Esophagus squamous epithelium (tissue), 5 donors: ENCODE results near the gene GIT1. TPM values are rescaled to one million over a fixed set of nuclear protein-coding genes. Genes with fewer than 3 reads are reported as not detected.

Source experiments
- DNase-seq: peaks from one replicate; lab custom pipeline; 2025; lab: John Stamatoyannopoulos, UW
- H3K27ac ChIP-seq, 4 donors: fragments of 200-600 bp; sonication (generic); one replicate each; pipeline ENCODE4 v1.5.1; 2016 to 2019; ENCODE audit warnings: mild to moderate bottlenecking in 1 of 4
- H3K27me3 ChIP-seq, 4 donors: fragments of 200-600 bp; sonication (generic); 1 replicate in 3 of 4; 2 replicates in 1 of 4; pipeline versions ENCODE4 v1.5.1 to v1.6.0; 2017 to 2021; ENCODE audit warnings: antibody characterized with exemption in 1 of 4
- H3K36me3 ChIP-seq, 3 donors: fragments of 200-600 bp; sonication (generic); one replicate each; pipeline ENCODE4 v1.5.1; 2016 to 2019
- H3K4me1 ChIP-seq, 3 donors: fragments of 200-600 bp; sonication (generic); one replicate each; pipeline ENCODE4 v1.5.1; 2017 to 2019
- H3K4me3 ChIP-seq, 4 donors: fragments of 200-600 bp; sonication (generic); 1 replicate in 3 of 4; 2 replicates in 1 of 4; pipeline ENCODE4 v1.5.1; 2016 to 2019; ENCODE audit warnings: mild to moderate bottlenecking in 2 of 4, moderate library complexity in 1 of 4
- H3K9me3 ChIP-seq, 3 donors: fragments of 200-600 bp; sonication (generic); one replicate each; pipeline ENCODE4 v1.5.1; 2016 to 2019
- CTCF ChIP-seq, 6 experiments: fragments of 450-650 bp in 4 of 6; fragments of 200-600 bp in 2 of 6; sonication (generic) in 2 of 6; IDR thresholded peaks; one replicate each; pipeline ENCODE4 v1.5.1; 2016 to 2019; ENCODE audit warnings: antibody characterized with exemption in 6 of 6, mild to moderate bottlenecking in 4 of 6, moderate library complexity in 4 of 6
- POLR2A ChIP-seq, 4 donors: fragments of 450-650 bp; IDR thresholded peaks; one replicate each; pipeline ENCODE4 v1.6.1; 2017; ENCODE audit warnings: antibody characterized with exemption in 4 of 4, mild to moderate bottlenecking in 4 of 4, moderate library complexity in 3 of 4
- WGBS, 2 donors: methylation state at CpG; one replicate each; pipeline ENCODE4 v1.1.5; 2018; 5-methylcytosine and 5-hydroxymethylcytosine counted together
- intact Hi-C: fragments of 100-400 bp; cut with DNase I; formaldehyde crosslinking; loops from one replicate; pipeline ENCODE4 v1.15.0; 2022
- total RNA-seq, 4 donors: library from RNA; depleted of rRNA; stranded (reverse); fragments of >200 nt; gene quantifications; one replicate each; pipeline ENCODE4 v1.1.0, GENCODE V29; 2016
- donor health status: DM: yes; HTN: yes; CAD: no.

Gene GIT1
- total RNA-seq, 4 donors from 2014 or later = 24.0 to 45.4 (median 29.6) TPM

DNA sequence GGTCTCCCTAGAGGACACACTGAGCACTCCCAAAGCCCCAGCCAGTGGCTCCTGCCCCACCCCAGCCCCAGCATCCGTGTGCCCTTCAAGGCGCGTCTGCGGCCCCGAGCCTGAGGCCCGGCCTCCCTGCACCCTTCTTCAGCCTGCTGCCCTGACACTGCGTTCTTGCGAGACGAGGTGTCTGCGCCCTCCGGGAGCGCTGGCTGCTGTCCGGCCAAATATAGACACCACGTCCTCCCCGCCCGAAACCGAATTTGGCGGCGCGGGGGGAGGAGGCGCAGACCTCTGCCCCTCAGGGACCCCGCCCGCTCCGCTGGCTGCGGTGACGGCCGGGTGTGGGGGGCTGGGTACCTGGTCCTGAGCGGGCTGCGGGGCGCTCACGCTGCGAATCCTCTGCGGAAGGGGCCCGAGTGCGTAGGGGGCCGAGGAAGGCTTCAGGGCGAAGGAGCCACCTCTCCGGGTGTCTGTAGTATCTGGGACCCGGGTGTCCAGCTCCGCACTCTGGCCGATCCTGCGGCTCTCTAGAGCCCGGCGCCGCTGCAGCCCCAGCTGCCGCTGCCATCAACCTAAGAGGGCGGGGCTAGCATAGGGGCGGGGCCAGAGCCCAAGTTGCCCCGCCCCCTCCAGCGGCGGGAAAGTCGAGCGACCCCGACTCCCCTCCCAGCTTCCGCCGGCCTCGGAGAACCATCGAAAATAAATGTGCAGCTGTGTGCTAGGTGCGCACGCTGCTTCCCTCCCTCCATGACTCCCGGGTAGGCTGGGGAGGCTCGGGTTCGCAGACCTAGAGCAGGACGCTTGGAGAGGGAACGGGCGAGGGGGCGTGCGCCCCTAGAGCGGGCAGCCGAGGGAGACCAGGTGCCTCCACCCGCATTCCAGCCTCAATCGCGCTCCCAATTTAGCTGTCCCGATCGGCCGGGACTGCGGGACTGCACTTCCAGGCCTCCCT, 33.2 kb upstream of the GIT1 start, which contains the start of gene CORO6:
TSS of gene CORO6 (minus strand) at position 576 of the 946 bp plus-strand sequence. CDS start 1,491 bp downstream, outside the sequence.
- DNase-seq = no peak
- peaks cover 16 to 95% (median 17%) of the 10 kb centered on the region in 3 donors for H3K4me1 ChIP-seq
- H3K27ac ChIP-seq = peak within 1 kb of the TSS; percentile 22 to 83 (median 83)
- TF ChIP-seq POLR2A (IDR thresholded peaks at IDR 0.05) = peak in 2 of 4 donors; percentile 39 to 53
- no peak for TF ChIP-seq CTCF (IDR thresholded peaks at IDR 0.05)
- H3K36me3 ChIP-seq = no peaks in the 10 kb centered on the region
- WGBS, 2 donors = 9 to 34% methylated on average over 7 to 12 of the region's 77 CpGs
- intact Hi-C loops = no loop called here
- H3K9me3 ChIP-seq = no peaks in the 10 kb centered on the region
- peaks cover 0 to 21% (median 0%) of the 10 kb centered on the region in 4 donors for H3K27me3 ChIP-seq
- H3K4me3 ChIP-seq = peak within 1 kb of the TSS; percentile 36 to 82 (median 66)

- no peak for DNase-seq
Observed at GRCh38 chr17:29621751-29622194, 32.3 kb upstream of the GIT1 start.

DNA sequence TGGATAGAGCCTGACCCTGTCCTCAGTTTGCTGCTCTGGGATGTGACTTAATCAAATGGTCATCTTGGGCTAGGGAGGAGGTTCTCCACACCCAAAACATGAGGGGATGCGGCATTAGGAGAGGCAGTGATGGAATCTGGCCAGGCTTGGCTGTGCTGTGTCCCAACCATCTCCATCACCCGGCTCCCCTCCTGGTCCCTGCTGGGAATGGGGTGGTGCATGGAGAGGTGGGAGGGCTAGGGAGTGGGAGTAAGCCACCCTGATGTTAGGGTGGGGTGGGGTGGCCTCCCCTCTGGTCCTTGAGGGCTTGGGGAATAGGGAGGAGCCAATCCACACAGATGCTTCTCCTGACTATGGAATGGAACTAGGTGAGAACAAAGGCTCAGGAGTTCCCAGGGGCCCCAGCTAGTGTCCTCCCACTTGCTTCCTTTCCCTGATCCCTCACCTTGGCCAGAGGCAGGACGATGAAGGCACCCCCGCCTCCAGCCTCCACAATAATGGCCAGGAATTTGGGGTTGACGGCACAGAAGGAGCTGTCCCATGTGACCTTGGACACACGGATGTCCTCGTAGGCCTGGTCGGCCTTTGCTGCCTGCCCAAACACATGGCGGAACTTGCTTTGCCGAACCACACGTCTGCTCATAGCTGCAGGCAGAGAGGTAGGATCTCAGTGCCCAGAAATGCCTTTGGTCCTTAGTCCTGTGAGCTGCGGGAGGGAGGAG, 31.5 kb upstream of the GIT1 start:
- TF ChIP-seq POLR2A (IDR thresholded peaks at IDR 0.05) (no peak), CTCF (IDR thresholded peaks at IDR 0.05) (no peak)
- H3K4me1 ChIP-seq = peaks cover 33 to 97% (median 34%) of the 10 kb centered on the region in 3 donors
- peak overlapping the region in 2 of 4 donors; percentile 69 to 82 for H3K4me3 ChIP-seq
- intact Hi-C loops = no loop called here
- H3K27ac ChIP-seq = peak overlapping the region in 3 of 4 donors; percentile 43 to 83 (median 83)
- no peaks in the 10 kb centered on the region for H3K36me3 ChIP-seq
- H3K9me3 ChIP-seq = no peaks in the 10 kb centered on the region
- WGBS, 2 donors = 93 to 100% methylated on average over 5 to 6 of the region's 12 CpGs
- no peak for DNase-seq
- peaks cover 0 to 36% (median 0%) of the 10 kb centered on the region in 4 donors for H3K27me3 ChIP-seq

More at GRCh38 chr17:29621751-29622194, 32.3 kb upstream of the GIT1 start:
- intact Hi-C loops = no loop called here
- TF ChIP-seq POLR2A (IDR thresholded peaks at IDR 0.05) = no peak
- no peak for TF ChIP-seq CTCF (IDR thresholded peaks at IDR 0.05)
- H3K27me3 ChIP-seq = peaks cover 0 to 27% (median 0%) of the 10 kb centered on the region in 4 donors
- H3K36me3 ChIP-seq = no peaks in the 10 kb centered on the region
- H3K4me3 ChIP-seq = peak overlapping the region; percentile 36 to 82 (median 66)
- H3K4me1 ChIP-seq = peaks cover 24 to 95% (median 25%) of the 10 kb centered on the region in 3 donors
- 65 to 72% methylated on average over 2 to 7 of the region's 8 CpGs for WGBS, 2 donors
- H3K27ac ChIP-seq = peak overlapping the region; percentile 22 to 83 (median 83)
- no peaks in the 10 kb centered on the region for H3K9me3 ChIP-seq

GRCh38 chr17:29620271-29620670, 30.8 kb upstream of the GIT1 start:
- H3K36me3 ChIP-seq = no peaks in the 10 kb centered on the region
- intact Hi-C loops = no loop called here
- no peak for DNase-seq
- H3K4me1 ChIP-seq = peaks cover 39 to 97% (median 39%) of the 10 kb centered on the region in 3 donors
- no peak for TF ChIP-seq POLR2A (IDR thresholded peaks at IDR 0.05)
- TF ChIP-seq CTCF (IDR thresholded peaks at IDR 0.05) = no peak
- H3K4me3 ChIP-seq = no peak overlapping the region
- no peak overlapping the region for H3K27ac ChIP-seq
- no peaks in the 10 kb centered on the region for H3K9me3 ChIP-seq
- 80 to 92% methylated on average over 1 to 2 of the region's 4 CpGs for WGBS, 2 donors
- H3K27me3 ChIP-seq = peaks cover 0 to 38% (median 0%) of the 10 kb centered on the region in 4 donors
